H1 (cell line): ENCODE measurements around the gene HNF1B. TPM values are rescaled to one million over a fixed set of nuclear protein-coding genes. Genes with fewer than 3 reads are reported as not detected.

Experiments
- CTCF ChIA-PET: fragments of 300-600 bp; sonication (Branson Sonifier 250); formaldehyde crosslinking; loops from one replicate; lab custom pipeline; 2021; ENCODE audit not compliant: partially characterized antibody; lab: Charles Lee
- POLR2A ChIA-PET: fragments of 300-600 bp; sonication (Branson Sonifier 250); formaldehyde crosslinking; loops from one replicate; lab custom pipeline; 2021; ENCODE audit warnings: inconsistent platforms; ENCODE audit not compliant: partially characterized antibody; lab: Charles Lee
- DNase-seq, 2 experiments: peaks; one replicate each; pipeline versions ENCODE4 v3.0.0 to v3.0.0-alpha.2; 2010 to 2022; ENCODE audit warnings: low spot score in 2 of 2, low read depth in 1 of 2, mixed read lengths in 1 of 2
- FAIRE-seq: peaks from 2 replicates; lab custom pipeline; 2011; peaks lifted over from hg19 to GRCh38; lab: Jason Lieb, UNC
- H2AFZ ChIP-seq: 2 replicates; pipeline ENCODE4 v1.8.1; 2012; ENCODE audit warnings: low read length, inconsistent platforms
- H2AK5ac ChIP-seq: 2 replicates; pipeline ENCODE4 v1.6.1; 2013; ENCODE audit warnings: low read depth, low read length
- H2BK120ac ChIP-seq: replicated peaks from 2 replicates; pipeline ENCODE3; 2013; ENCODE audit warnings: low read depth, low read length, inconsistent platforms
- H2BK12ac ChIP-seq: 2 replicates; pipeline ENCODE4 v1.6.1; 2013; ENCODE audit warnings: low read depth, low read length
- H2BK15ac ChIP-seq: 2 replicates; pipeline ENCODE4 v1.6.1; 2013; ENCODE audit warnings: low read length
- H2BK20ac ChIP-seq: 2 replicates; pipeline ENCODE4 v1.6.1; 2013; ENCODE audit warnings: low read length
- H2BK5ac ChIP-seq: 2 replicates; pipeline ENCODE4 v1.6.1; 2013; ENCODE audit warnings: low read depth, low read length
- H3K14ac ChIP-seq: 2 replicates; pipeline ENCODE4 v1.6.1; 2013; ENCODE audit warnings: inconsistent platforms; ENCODE audit not compliant: insufficient read length
- H3K18ac ChIP-seq: 2 replicates; pipeline ENCODE4 v1.6.1; 2013; ENCODE audit warnings: low read length; ENCODE audit errors: extremely low read depth
- H3K23ac ChIP-seq: 2 replicates; pipeline ENCODE4 v1.6.1; 2013; ENCODE audit warnings: inconsistent platforms; ENCODE audit not compliant: insufficient read length
- H3K23me2 ChIP-seq: 2 replicates; pipeline ENCODE4 v1.6.1; 2013; ENCODE audit warnings: low read depth, low read length
- H3K27ac ChIP-seq: 2 replicates; pipeline ENCODE4 v1.6.1; 2011; ENCODE audit warnings: low read depth, low read length, inconsistent platforms
- H3K27me3 ChIP-seq, 4 experiments: replicated peaks in 1 of 4; 1 replicate in 1 of 4; 2 replicates in 3 of 4; pipeline versions ENCODE4 v1.6.1 to v1.8.1; 2011 to 2013; ENCODE audit warnings: low read length in 3 of 4, mild to moderate bottlenecking in 3 of 4, inconsistent platforms in 2 of 4, mixed read lengths in 2 of 4, moderate library complexity in 1 of 4; ENCODE audit not compliant: control insufficient read depth in 3 of 4, insufficient read depth in 3 of 4; ENCODE audit errors: extremely low read depth in 1 of 4
- H3K36me3 ChIP-seq, 4 experiments: 2 replicates each; pipeline versions ENCODE4 v1.6.1 to v1.8.1; 2011 to 2013; ENCODE audit warnings: mild to moderate bottlenecking in 4 of 4, low read length in 3 of 4, moderate library complexity in 2 of 4, control low read depth in 1 of 4, inconsistent platforms in 1 of 4; ENCODE audit not compliant: insufficient read depth in 4 of 4, control insufficient read depth in 2 of 4
- H3K4ac ChIP-seq: replicated peaks from 2 replicates; pipeline ENCODE3; 2013; ENCODE audit warnings: low read length, low read depth, mixed read lengths, inconsistent platforms; ENCODE audit not compliant: insufficient read length
- H3K4me1 ChIP-seq, 4 experiments: replicated peaks in 1 of 4; 1 replicate in 1 of 4; 2 replicates in 3 of 4; pipeline versions ENCODE4 v1.6.1 to v1.8.1; 2011 to 2013; ENCODE audit warnings: low read length in 3 of 4, inconsistent platforms in 2 of 4, mixed read lengths in 1 of 4; ENCODE audit not compliant: insufficient read depth in 4 of 4, control insufficient read depth in 3 of 4
- H3K4me2 ChIP-seq, 2 experiments: 2 replicates each; pipeline versions ENCODE4 v1.6.1 to v1.8.1; 2011 to 2013; ENCODE audit warnings: low read depth in 2 of 2, low read length in 2 of 2, control low read depth in 1 of 2, inconsistent platforms in 1 of 2, mild to moderate bottlenecking in 1 of 2; ENCODE audit not compliant: insufficient read depth in 1 of 2
- H3K4me3 ChIP-seq, 4 experiments: fragments of 200-600, 300-600 bp in 1 of 4; sonication (generic), shearing (Covaris generic), sonication (Bioruptor Twin) in 1 of 4; 2 replicates each; pipeline versions ENCODE4 v1.5.1 to v1.8.1; 2011 to 2016; ENCODE audit warnings: low read length in 4 of 4, low read depth in 3 of 4, control low read depth in 2 of 4, inconsistent platforms in 2 of 4, mild to moderate bottlenecking in 2 of 4, mixed read lengths in 1 of 4, moderate library complexity in 1 of 4; ENCODE audit not compliant: insufficient read depth in 2 of 4; ENCODE audit errors: extremely low read depth in 1 of 4
- H3K56ac ChIP-seq: replicated peaks from 2 replicates; pipeline ENCODE3; 2013; ENCODE audit warnings: low read depth, mild to moderate bottlenecking, mixed read lengths, low read length, inconsistent platforms; ENCODE audit not compliant: insufficient read length
- H3K79me1 ChIP-seq: 2 replicates; pipeline ENCODE4 v1.6.1; 2013; ENCODE audit warnings: low read depth, low read length, control low read depth
- H3K79me2 ChIP-seq, 2 experiments: 2 replicates each; pipeline versions ENCODE4 v1.6.1 to v1.8.1; 2012 to 2013; ENCODE audit warnings: low read length in 2 of 2, mild to moderate bottlenecking in 2 of 2, inconsistent platforms in 1 of 2; ENCODE audit not compliant: insufficient read depth in 2 of 2, control insufficient read depth in 1 of 2
- H3K9ac ChIP-seq, 4 experiments: replicated peaks in 1 of 4; 1 replicate in 1 of 4; 2 replicates in 3 of 4; pipeline versions ENCODE4 v1.6.1 to v1.8.1; 2011 to 2013; ENCODE audit warnings: low read depth in 3 of 4, low read length in 3 of 4, control low read depth in 2 of 4, mild to moderate bottlenecking in 2 of 4, moderate library complexity in 2 of 4, inconsistent platforms in 1 of 4; ENCODE audit errors: extremely low read depth in 1 of 4
- H3K9me3 ChIP-seq, 2 experiments: 2 replicates each; pipeline versions ENCODE4 v1.6.1 to v1.8.1; 2012 to 2013; ENCODE audit warnings: mild to moderate bottlenecking in 2 of 2, moderate library complexity in 2 of 2, control low read depth in 1 of 2, inconsistent platforms in 1 of 2, low read depth in 1 of 2, low read length in 1 of 2, mixed read lengths in 1 of 2; ENCODE audit not compliant: insufficient read depth in 2 of 2
- H4K20me1 ChIP-seq, 2 experiments: replicated peaks in 1 of 2; 2 replicates each; pipeline versions ENCODE3 to v1.8.1; 2011 to 2013; ENCODE audit warnings: inconsistent platforms in 2 of 2, low read length in 2 of 2, mild to moderate bottlenecking in 1 of 2; ENCODE audit not compliant: insufficient read depth in 2 of 2, control insufficient read depth in 1 of 2
- H4K5ac ChIP-seq: 2 replicates; pipeline ENCODE4 v1.6.1; 2013; ENCODE audit warnings: low read length, low read depth, mixed read lengths, inconsistent platforms; ENCODE audit not compliant: insufficient read length
- H4K8ac ChIP-seq: 2 replicates; pipeline ENCODE4 v1.8.0; 2013; ENCODE audit warnings: mild to moderate bottlenecking, moderate library complexity, low read length, inconsistent platforms; ENCODE audit not compliant: insufficient read depth; ENCODE audit errors: extremely low read depth
- H4K91ac ChIP-seq: replicated peaks from 2 replicates; pipeline ENCODE3; 2013; ENCODE audit warnings: low read length, mixed read lengths, inconsistent platforms; ENCODE audit not compliant: insufficient read length
- CTBP2 ChIP-seq: IDR thresholded peaks from 2 replicates; pipeline ENCODE4 v1.7.0; 2011; ENCODE audit warnings: borderline replicate concordance, mild to moderate bottlenecking, moderate library complexity, mixed read lengths, low read length; ENCODE audit not compliant: insufficient read depth, insufficient read length
- GABPA ChIP-seq: IDR thresholded peaks from 2 replicates; pipeline ENCODE4 v1.6.1; 2011; ENCODE audit warnings: mild to moderate bottlenecking, low read length, moderate library complexity, borderline replicate concordance; ENCODE audit not compliant: insufficient read depth
- HDAC2 ChIP-seq, 2 experiments: fragments of 300-600 bp in 1 of 2; sonication (generic) in 1 of 2; IDR thresholded peaks; 2 replicates each; pipeline ENCODE4 v1.6.1; 2011 to 2012; ENCODE audit warnings: low read depth in 2 of 2, low read length in 2 of 2, mild to moderate bottlenecking in 2 of 2, moderate library complexity in 2 of 2, borderline replicate concordance in 1 of 2, inconsistent platforms in 1 of 2
- JUND ChIP-seq: IDR thresholded peaks from 2 replicates; pipeline ENCODE4 v1.6.1; 2011; ENCODE audit warnings: mild to moderate bottlenecking, improper control_type of control experiment, low read length
- RFX5 ChIP-seq: IDR thresholded peaks from 2 replicates; pipeline ENCODE4 v1.6.1; 2011; ENCODE audit warnings: low read depth, low read length, improper control_type of control experiment, borderline replicate concordance
- RXRA ChIP-seq: IDR thresholded peaks from 2 replicates; pipeline ENCODE4 v1.6.1; 2011; ENCODE audit warnings: low read depth, mild to moderate bottlenecking, low read length, moderate library complexity; ENCODE audit not compliant: insufficient read depth
- SP1 ChIP-seq: IDR thresholded peaks from 2 replicates; pipeline ENCODE4 v1.6.1; 2011; ENCODE audit warnings: low read depth, low read length
- WGBS, 2 experiments: shearing (Covaris generic) in 1 of 2; methylation state at CpG; one replicate each; pipeline versions ENCODE4 v1.1.6 to v1.1.7; 2013 to 2015; ENCODE audit warnings: low lambda C conversion rate in 2 of 2, mixed read lengths in 2 of 2, inconsistent platforms in 1 of 2, low coverage in 1 of 2, missing lambda C conversion rate in 1 of 2; ENCODE audit not compliant: insufficient replicate concordance in 2 of 2, insufficient coverage in 1 of 2, insufficient read length in 1 of 2; ENCODE audit errors: extremely low coverage in 1 of 2, missing lambda C conversion rate in 1 of 2; 5-methylcytosine and 5-hydroxymethylcytosine counted together
- polyA plus RNA-seq, 7 experiments: library from polyadenylated mRNA; depleted of rRNA in 3 of 7; stranded (reverse) in 5 of 7; unstranded in 2 of 7; fragments of >200 nt in 5 of 7; fragments of 200-250 nt in 2 of 7; gene quantifications; 1 replicate in 5 of 7; 2 replicates in 1 of 7; 4 replicates in 1 of 7; pipeline versions ENCODE4 v1.2.1 to v1.2.3, GENCODE V29; 2011 to 2013; ENCODE audit warnings: missing spikeins in 2 of 7, mixed read lengths in 2 of 7
- total RNA-seq: library from RNA; stranded (reverse); fragmentation: NEBNext Ultra II Directional; extraction: Animal tissue kit (Norgen Biotek cat#: 25700); gene quantifications from 2 replicates; pipeline ENCODE4 v1.2.1, GENCODE V29; 2021
- TF ChIP-seq, protein P1 (sequence below): IDR thresholded peaks from 2 replicates; pipeline ENCODE4 v1.6.1; 2012; ENCODE audit warnings: low read length, inconsistent platforms

The HNF1B gene
- total and polyA plus RNA-seq, 2 of the 8 experiments (the other 6 are each of a cell fraction or from before 2014, with no cell fraction given): 0.13 to 0.30 TPM

DNA sequence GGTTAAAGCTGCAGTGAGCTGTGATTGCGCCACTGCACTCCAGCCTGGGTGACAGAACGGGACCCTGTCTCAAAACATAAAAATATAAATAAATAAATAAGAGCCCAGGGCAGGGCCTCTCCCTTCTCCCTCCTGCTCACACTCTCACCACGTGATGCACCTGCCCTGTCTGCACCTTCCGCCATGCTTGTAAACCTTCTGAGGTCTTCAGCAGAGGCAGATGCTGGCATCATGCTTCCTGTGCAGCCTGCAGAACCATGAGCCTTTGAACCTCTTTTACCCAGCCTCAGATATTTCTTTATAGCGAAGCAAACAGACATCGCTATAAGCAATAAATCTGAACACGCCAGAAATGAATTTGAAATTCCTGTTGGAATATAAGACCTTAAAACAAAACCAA lies 48.5 kb downstream of the HNF1B start:
- H3K9me3 ChIP-seq: peaks cover 11 to 15% of the 10 kb centered on the region in 2 experiments; a peak in 3 of 4 replicates
- H3K27me3 ChIP-seq: no peaks in the 10 kb centered on the region; a peak in 1 of 7 replicates
- no peak overlapping the region for H4K8ac ChIP-seq
- H4K20me1 ChIP-seq: no peaks in the 10 kb centered on the region
- H3K4me2 ChIP-seq: no peak overlapping the region
- H3K23ac ChIP-seq: no peak overlapping the region
- TF ChIP-seq HDAC2 (IDR thresholded peaks at IDR 0.05; ENCODE audit: borderline replicate concordance in 1 of 2, low read depth in 2 of 2, low read length in 2 of 2): no peak
- no peak for TF ChIP-seq CTBP2
- TF ChIP-seq JUND: no peak
- TF ChIP-seq SP1: no peak
- TF ChIP-seq GABPA: no peak
- TF ChIP-seq, protein P1, sequence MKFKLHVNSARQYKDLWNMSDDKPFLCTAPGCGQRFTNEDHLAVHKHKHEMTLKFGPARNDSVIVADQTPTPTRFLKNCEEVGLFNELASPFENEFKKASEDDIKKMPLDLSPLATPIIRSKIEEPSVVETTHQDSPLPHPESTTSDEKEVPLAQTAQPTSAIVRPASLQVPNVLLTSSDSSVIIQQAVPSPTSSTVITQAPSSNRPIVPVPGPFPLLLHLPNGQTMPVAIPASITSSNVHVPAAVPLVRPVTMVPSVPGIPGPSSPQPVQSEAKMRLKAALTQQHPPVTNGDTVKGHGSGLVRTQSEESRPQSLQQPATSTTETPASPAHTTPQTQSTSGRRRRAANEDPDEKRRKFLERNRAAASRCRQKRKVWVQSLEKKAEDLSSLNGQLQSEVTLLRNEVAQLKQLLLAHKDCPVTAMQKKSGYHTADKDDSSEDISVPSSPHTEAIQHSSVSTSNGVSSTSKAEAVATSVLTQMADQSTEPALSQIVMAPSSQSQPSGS: no peak
- no peak for TF ChIP-seq RXRA
- no peak for TF ChIP-seq RFX5
- TF ChIP-seq, all 59 proteins: peak for 0
- DNase-seq: no peak
- no peak overlapping the region for H3K56ac ChIP-seq
- no peak overlapping the region for H4K91ac ChIP-seq
- no peaks in the 10 kb centered on the region; the same call in 1 of the 2 replicates for H3K23me2 ChIP-seq
- H3K4me1 ChIP-seq: no peaks in the 10 kb centered on the region
- H3K79me1 ChIP-seq: no peaks in the 10 kb centered on the region
- no peak overlapping the region for H2BK5ac ChIP-seq
- H3K14ac ChIP-seq: no peak overlapping the region
- no peak for FAIRE-seq
- H3K27ac ChIP-seq: no peak overlapping the region
- H2AFZ ChIP-seq: no peak overlapping the region
- no peak overlapping the region for H3K9ac ChIP-seq
- ChIA-PET POLR2A (no interaction called here), CTCF (interaction anchor here (1.2 kb wide), 1 partner anchor 24 kb away, joined by 3 read pairs; no protein-coding TSS in a partner anchor)
- 93% methylated on average over 7 of the region's 7 CpGs; no CpG with 5 or more reads in 1 of the 2 experiments for WGBS, 2 experiments
- no peak overlapping the region for H2BK120ac ChIP-seq
- H2BK20ac ChIP-seq: no peak overlapping the region
- no peaks in the 10 kb centered on the region for H3K79me2 ChIP-seq
- no peak overlapping the region for H2AK5ac ChIP-seq
- no peak overlapping the region for H3K4ac ChIP-seq
- H3K18ac ChIP-seq: no peak overlapping the region
- H3K36me3 ChIP-seq: no peaks in the 10 kb centered on the region
- H4K5ac ChIP-seq: no peak overlapping the region
- no peak overlapping the region for H2BK12ac ChIP-seq
- H3K4me3 ChIP-seq: no peak overlapping the region
- H2BK15ac ChIP-seq: no peak overlapping the region
